OCI-LY7 (cell line): ENCODE results near the gene BTRC.
"Not testable (repeated sequence)": the region's sequence is repeated elsewhere in the genome, so short reads cannot be mapped to it uniquely, and the experiment has no call there.

Experiments used
- EZH2phosphoT487 ChIP-seq: fragments of 200-600 bp; sonication (generic); IDR thresholded peaks from 2 replicates; pipeline ENCODE4 v1.6.1; 2018; ENCODE audit warnings: low read depth, borderline replicate concordance, mild to moderate bottlenecking, mixed run types, antibody characterized with exemption, low read length, moderate library complexity, mixed read lengths
- TF ChIP-seq, protein P1 (sequence below): fragments of 200-600 bp; sonication (generic); conservative IDR thresholded peaks from 2 replicates; pipeline ENCODE4 v1.5.1; 2014; ENCODE audit warnings: mild to moderate bottlenecking, antibody characterized with exemption, low read length, moderate library complexity, mixed read lengths

- TF ChIP-seq, protein P1, sequence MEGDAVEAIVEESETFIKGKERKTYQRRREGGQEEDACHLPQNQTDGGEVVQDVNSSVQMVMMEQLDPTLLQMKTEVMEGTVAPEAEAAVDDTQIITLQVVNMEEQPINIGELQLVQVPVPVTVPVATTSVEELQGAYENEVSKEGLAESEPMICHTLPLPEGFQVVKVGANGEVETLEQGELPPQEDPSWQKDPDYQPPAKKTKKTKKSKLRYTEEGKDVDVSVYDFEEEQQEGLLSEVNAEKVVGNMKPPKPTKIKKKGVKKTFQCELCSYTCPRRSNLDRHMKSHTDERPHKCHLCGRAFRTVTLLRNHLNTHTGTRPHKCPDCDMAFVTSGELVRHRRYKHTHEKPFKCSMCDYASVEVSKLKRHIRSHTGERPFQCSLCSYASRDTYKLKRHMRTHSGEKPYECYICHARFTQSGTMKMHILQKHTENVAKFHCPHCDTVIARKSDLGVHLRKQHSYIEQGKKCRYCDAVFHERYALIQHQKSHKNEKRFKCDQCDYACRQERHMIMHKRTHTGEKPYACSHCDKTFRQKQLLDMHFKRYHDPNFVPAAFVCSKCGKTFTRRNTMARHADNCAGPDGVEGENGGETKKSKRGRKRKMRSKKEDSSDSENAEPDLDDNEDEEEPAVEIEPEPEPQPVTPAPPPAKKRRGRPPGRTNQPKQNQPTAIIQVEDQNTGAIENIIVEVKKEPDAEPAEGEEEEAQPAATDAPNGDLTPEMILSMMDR = not testable (repeated sequence)
- TF ChIP-seq EZH2phosphoT487 = not testable (repeated sequence)
Observed at GRCh38 chr10:101593331-101593730, 239.4 kb downstream of the BTRC start.
